Ishikawa (cell line): Measurements from ENCODE around the gene MTRFR.

Experiments
- CEBPB ChIP-seq: IDR thresholded peaks from 2 replicates; pipeline ENCODE4 v1.6.1; 2012
- EGR1 ChIP-seq: IDR thresholded peaks from 2 replicates; pipeline ENCODE4 v1.6.1; 2012
- EP300 ChIP-seq: IDR thresholded peaks from 2 replicates; pipeline ENCODE4 v1.6.1; 2012; ENCODE audit warnings: borderline replicate concordance
- FOXM1 ChIP-seq: IDR thresholded peaks from 2 replicates; pipeline ENCODE4 v1.6.1; 2012; ENCODE audit warnings: low read depth, borderline replicate concordance
- MAX ChIP-seq: IDR thresholded peaks from 2 replicates; pipeline ENCODE4 v1.6.1; 2012
- NFIC ChIP-seq: IDR thresholded peaks from 2 replicates; pipeline ENCODE4 v1.6.1; 2012
- RAD21 ChIP-seq: IDR thresholded peaks from 2 replicates; pipeline ENCODE4 v1.6.1; 2012; ENCODE audit warnings: low read depth
- REST ChIP-seq: IDR thresholded peaks from 2 replicates; pipeline ENCODE4 v1.6.1; 2012; ENCODE audit warnings: low read depth, mild to moderate bottlenecking
- TAF1 ChIP-seq: IDR thresholded peaks from 2 replicates; pipeline ENCODE4 v1.6.1; 2012; ENCODE audit warnings: low read depth, mild to moderate bottlenecking
- TCF12 ChIP-seq: IDR thresholded peaks from 2 replicates; pipeline ENCODE4 v1.6.1; 2012; ENCODE audit warnings: low read depth
- YY1 ChIP-seq: IDR thresholded peaks from 2 replicates; pipeline ENCODE4 v1.6.1; 2012; ENCODE audit warnings: low read depth
- ZBTB7A ChIP-seq: IDR thresholded peaks from 2 replicates; pipeline ENCODE4 v1.6.1; 2012; ENCODE audit warnings: low read depth
- TF ChIP-seq, protein P1 (sequence below): IDR thresholded peaks from 2 replicates; pipeline ENCODE4 v1.6.1; 2012

GRCh38 chr12:123225443-123225842 lies 7.8 kb upstream of the MTRFR start:
- TF ChIP-seq RAD21: no peak
- no peak for TF ChIP-seq TAF1
- no peak for TF ChIP-seq CEBPB
- TF ChIP-seq NFIC: no peak
- TF ChIP-seq EGR1: no peak
- no peak for TF ChIP-seq EP300
- TF ChIP-seq MAX: no peak
- TF ChIP-seq ZBTB7A: no peak
- TF ChIP-seq, protein P1, sequence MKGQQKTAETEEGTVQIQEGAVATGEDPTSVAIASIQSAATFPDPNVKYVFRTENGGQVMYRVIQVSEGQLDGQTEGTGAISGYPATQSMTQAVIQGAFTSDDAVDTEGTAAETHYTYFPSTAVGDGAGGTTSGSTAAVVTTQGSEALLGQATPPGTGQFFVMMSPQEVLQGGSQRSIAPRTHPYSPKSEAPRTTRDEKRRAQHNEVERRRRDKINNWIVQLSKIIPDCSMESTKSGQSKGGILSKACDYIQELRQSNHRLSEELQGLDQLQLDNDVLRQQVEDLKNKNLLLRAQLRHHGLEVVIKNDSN: no peak
- no peak for TF ChIP-seq TCF12
- no peak for TF ChIP-seq YY1
- TF ChIP-seq FOXM1: no peak
- no peak for TF ChIP-seq REST
